Activated CD4-positive, alpha-beta T cell treated with anti-CD3 and anti-CD28 coated beads, Interleukin-10, Interleukin-2, amounts not matched to agents 100 ng/mL and 50 ng/mL, durations not matched to agents 16 hours and 8 hours (primary cell): ENCODE measurements around the gene MED13.

ENCODE experiments used
- DNase-seq: peaks from one replicate; pipeline ENCODE4 v3.0.0-alpha.2; 2020

MED13 gene, protein sequence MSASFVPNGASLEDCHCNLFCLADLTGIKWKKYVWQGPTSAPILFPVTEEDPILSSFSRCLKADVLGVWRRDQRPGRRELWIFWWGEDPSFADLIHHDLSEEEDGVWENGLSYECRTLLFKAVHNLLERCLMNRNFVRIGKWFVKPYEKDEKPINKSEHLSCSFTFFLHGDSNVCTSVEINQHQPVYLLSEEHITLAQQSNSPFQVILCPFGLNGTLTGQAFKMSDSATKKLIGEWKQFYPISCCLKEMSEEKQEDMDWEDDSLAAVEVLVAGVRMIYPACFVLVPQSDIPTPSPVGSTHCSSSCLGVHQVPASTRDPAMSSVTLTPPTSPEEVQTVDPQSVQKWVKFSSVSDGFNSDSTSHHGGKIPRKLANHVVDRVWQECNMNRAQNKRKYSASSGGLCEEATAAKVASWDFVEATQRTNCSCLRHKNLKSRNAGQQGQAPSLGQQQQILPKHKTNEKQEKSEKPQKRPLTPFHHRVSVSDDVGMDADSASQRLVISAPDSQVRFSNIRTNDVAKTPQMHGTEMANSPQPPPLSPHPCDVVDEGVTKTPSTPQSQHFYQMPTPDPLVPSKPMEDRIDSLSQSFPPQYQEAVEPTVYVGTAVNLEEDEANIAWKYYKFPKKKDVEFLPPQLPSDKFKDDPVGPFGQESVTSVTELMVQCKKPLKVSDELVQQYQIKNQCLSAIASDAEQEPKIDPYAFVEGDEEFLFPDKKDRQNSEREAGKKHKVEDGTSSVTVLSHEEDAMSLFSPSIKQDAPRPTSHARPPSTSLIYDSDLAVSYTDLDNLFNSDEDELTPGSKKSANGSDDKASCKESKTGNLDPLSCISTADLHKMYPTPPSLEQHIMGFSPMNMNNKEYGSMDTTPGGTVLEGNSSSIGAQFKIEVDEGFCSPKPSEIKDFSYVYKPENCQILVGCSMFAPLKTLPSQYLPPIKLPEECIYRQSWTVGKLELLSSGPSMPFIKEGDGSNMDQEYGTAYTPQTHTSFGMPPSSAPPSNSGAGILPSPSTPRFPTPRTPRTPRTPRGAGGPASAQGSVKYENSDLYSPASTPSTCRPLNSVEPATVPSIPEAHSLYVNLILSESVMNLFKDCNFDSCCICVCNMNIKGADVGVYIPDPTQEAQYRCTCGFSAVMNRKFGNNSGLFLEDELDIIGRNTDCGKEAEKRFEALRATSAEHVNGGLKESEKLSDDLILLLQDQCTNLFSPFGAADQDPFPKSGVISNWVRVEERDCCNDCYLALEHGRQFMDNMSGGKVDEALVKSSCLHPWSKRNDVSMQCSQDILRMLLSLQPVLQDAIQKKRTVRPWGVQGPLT (N-terminal part only)

DNA sequence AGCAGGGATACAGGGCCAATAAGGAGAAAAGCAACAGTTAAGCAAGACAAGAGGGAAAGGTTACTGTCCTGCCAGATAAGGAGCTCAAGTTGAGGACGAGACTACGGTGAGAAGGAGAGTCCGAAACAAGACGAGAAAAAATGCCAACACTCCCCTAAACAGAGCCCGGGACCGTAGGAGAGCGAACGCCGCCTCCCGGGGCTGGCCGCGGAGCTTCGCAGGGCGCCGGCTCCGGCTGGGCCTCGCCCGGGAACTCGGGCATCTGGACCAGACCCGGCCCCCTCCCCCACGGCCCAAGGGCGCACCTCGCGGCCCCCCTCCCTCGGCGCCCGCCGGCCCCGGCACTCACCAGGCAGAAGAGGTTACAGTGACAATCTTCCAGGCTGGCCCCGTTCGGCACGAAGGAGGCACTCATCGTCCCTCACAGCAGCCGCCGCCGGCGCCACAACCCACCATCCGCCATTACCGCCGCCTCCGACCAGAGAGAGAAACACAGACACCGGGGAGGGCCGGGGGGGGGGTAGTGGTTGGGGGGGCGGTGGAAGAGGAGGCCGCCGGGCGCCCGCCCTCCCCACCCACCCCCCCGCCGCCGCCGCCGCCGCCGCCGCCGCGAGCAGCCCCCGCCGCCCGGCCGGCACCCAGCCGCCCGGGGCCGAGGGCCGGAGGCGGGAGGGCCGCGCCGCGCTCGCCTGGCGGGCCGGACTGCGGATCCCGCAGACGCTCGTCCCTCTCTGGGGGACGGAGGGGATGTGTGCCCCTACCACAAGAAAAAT, at the start of gene MED13:
Gene MED13, minus strand, starts transcription at position 488 of the 773 bp plus-strand sequence. Its CDS starts 73 bp downstream, at position 415.
- DNase-seq: peak; percentile 54

DNA sequence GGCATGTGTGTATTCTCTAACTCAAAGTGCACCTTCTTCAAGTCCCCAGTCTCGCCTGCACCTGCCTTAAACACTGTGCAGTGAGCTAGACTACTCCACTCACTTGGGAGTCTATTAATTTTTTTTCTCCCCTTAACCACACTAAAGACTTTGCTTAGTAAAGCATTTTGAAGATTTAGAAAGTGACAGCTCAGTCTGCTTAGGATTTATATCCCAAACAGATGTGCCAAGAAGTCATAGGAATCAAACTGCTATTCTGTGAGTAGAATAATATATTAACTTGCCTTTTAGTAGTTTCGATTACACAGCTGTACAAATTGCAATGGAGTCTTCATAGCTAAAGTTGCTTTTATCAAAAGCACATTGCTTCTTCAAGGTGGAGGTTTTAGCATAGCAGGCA, 47.2 kb upstream of the MED13 start:
- no peak for DNase-seq

DNA sequence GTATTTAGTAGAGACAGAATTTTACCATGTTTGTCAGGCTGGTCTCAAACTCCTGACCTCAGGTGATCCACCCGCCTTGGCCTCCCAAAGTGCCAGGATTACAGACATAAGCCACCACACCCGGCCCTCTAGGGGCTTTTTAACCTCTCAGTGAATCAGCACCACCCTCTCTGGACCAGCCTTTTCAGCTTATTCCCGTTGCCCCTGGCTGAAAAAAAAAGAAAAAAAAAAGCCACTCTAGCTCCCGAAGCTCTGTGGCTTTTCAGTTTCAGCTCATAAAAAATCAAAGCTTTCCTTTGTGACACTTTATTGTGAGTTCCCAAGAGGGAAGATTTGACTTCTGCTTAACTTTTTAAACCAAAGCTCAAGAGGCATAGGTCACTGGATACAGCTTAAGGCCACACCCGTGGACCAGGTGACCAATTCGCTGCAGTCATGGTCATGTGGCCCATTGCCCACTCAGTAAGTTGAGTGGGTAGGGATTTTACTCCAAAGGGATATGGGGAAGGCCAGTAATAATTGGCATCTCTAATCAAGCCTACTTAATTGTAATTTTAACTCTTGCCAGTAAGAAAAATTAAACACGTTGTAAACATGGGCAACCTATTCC, 46.6 kb upstream of the MED13 start:
- DNase-seq: no peak

DNA sequence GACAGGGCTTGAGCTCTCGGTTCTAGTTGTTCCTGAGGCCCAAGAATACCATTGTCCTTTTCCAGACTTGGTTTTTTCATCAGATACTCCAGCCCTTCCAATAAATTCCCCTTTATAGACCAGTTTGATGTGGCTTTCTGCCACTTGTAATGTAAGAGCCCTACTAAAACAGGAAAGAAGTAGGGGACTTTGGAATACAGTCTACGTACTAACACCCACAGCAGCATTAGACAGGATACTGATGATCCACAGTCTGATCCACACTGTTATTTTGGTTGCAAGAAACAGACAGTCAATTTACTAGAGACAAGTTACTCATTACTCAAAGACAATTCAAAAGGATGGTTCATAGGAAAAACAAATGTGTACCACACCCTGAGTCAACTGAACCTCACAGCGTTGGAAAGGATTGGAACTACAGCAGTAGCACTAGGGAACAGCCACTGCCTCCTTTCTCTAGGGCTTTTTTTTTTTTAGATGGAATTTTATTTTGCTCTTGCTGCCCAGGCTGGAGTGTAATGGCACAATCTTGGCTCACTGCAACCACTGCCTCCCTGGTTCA, 45.9 kb upstream of the MED13 start:
- no peak for DNase-seq

DNA sequence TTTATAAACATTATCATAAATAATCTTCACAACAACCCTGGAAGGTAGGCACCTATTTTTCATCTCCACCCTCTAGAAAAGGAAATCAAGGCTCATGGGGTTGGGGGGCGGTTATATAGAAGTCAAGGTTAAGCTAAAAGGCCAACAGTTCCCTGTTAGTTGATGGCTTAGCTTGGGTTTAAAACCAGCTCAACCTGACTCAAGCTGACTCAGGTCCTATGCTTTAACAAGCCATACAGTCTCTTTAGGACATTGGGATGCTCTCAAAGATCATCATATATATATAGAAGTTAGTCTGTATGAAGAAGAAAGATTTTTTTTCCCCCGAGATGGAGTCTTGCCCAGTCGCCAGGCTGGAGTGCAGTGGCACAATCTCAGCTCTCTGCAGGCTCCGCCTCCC, 44.8 kb upstream of the MED13 start:
- no peak for DNase-seq

DNA sequence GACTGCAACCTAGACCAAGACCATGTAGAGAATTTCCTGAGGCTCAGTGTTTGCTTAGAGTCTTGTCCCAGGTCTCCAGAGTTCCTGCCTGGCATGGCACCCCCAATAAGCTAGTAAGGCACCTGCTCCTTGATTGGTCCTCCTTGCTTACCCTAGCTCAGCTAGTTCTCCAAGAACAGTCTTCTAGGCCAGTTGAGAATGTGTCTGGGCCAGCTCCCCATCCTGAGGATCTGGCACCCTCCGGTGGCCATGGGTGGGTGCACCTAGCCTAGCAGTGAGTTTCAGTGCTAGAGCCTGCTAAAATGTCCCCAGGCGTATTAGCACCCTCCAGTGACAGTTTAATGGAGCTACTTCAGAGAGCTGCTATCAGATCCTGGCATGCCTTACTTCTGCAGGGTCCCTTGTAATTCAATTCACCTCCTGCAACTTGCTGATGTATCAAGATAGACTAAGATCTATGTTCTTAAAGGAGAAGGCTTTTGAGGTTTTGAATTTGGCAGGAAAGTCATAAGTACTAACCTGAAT, 44.4 kb upstream of the MED13 start:
- peak; percentile 89 for DNase-seq

DNA sequence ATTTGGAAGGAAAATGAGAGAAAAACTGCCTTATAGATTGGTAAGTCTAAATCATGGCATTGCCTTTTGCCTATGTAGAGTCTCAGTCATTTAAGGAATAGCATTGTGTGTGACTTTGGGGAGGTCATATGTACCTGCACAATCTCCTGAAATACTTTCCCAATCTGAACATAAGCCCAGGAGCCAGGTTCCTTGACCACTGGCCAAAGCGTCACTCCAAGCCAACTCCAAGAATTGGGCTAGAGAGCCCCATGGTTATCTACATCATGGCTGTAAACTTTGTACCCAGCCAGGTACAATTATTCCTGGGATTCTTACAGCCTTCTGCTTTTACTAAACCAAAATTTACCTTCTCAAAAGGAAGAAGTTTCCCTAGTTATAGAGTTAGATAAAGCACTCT, 40.8 kb upstream of the MED13 start:
- DNase-seq: no peak

DNA sequence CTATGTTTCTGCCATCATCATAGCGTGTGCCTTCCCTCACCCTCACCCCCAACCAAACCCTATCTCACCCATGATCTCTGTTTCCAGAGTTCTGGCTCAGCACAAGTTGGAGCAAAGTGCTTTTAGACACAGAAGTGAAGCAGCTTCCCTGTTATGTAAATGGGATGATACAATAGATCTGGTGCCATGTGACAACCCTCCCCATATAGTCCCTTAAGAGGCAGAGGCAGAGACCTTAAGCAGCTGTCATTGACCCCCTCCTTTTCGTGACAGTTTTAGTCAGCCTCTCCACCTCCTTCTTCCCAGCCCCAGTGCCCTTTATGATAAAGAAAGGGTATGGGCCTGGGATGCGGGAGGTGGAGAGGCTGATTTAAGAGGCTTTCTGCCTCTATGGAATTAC, 40.3 kb upstream of the MED13 start:
- no peak for DNase-seq

DNA sequence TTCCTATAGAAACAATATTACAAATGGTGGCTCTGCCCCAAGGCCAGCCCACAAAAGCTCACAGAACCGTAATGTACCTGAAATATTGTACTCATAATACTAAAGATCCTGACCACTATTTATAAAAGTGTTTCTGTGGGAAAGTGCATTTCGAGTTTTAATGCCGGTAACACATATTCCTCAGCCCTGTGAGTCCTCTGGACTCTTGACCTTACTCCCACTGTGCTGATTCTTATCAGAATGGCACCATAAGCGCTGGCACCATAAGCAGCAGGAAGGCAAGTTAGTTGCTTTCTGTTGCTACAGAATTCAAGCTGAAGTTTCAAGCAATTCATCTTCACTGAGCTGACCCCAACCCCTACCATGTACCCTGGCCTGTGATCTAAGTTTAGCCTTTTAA, 36.4 kb upstream of the MED13 start:
- DNase-seq: no peak

DNA sequence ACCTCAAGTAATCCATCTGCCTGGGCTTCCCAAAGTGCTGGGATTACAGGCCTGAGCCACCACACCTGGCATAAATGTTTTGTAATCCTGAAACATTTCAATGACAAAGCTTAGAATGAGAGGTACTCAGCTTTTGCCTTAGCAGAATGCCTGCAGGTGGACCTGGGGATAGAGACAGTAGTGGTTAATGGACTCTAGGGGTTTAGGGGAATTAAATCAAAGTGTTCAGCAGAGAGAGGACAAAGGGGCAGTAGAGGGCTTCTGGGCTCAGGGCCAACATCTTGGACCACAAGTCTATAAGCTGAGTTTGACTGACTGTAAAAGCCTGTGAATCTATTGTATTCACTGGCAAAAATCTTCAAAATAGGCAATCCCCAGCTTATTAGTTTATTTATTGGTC, 36.0 kb upstream of the MED13 start:
- no peak for DNase-seq

DNA sequence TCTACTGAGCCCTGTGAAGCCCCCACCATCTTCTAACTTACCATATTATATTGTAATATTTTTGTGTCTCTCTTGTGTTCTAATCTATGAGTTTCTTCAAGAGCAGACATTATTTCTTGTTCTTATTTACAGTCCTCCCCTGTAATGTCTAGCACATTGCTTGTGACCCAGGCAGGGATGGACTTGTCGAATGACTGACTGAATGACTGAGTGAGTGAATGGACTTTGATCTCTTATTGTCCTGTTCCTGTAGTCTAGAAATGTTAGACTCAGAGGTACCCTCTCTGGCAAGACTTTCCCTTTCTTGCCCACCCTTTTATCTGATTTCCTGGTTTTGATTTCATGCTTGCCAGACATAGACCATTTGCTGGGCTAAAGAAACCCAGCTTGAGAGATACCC, 35.0 kb upstream of the MED13 start:
- no peak for DNase-seq

DNA sequence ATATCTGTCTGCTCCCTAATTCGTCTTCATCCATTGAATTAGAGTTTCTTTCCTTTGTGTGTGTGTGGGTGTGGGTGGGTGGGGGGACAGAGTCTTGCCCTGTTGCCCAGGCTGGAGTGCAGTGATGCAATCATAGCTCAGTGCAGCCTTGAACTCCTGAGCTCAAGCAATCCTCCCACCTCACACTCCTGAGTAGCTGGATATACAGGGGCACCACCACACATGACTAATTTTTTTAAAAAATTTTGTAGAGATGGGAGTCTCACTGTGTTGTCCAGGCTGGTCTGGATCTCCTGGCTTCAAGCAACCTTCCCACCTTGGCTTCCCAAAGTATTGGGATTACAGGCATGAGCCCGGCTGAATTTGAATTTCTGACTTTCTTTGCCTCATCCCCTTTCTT, 34.5 kb upstream of the MED13 start:
- DNase-seq: no peak

DNA sequence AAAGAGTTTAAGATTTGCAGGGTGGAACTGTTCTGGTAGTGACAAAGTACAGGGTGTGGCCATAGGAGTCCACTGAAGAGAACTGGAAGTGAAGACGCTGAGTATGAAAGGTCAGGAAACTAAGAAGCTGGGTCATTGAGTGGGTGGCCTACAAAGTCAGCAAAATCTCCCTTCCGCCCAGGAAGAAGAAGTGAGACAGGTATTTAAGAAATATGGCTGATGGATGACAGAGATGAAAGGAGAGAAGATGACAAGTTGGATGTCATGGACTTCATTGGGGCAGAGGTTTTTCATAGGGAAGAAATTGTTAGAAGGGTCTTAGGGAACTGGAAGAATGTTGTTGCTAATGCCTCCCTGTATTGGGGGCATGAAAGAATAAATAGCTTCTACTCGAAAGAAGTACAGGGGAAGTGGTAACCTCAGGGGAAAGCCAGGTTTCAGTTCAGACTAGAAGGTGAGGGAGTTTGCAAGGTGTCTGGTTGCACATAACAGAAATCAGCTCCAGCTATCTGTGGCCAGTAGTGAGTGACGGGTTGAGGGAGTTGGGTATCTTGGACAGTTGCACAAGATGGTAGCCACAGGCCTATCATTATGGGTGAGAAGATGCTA, 33.6 kb upstream of the MED13 start:
- DNase-seq: peak; percentile 29

DNA sequence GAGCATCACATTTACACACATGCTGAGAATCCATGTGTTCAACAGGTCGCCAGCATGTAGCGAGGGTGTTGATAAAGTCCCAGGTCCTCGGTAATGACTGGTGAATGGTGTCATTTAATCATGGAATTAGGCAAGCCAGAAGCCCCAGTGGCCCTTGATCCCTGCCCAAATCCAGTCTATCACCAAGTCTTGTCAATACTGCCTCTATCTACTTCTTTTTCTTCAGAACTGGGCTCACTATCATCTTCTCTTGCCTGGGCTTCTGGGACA, 31.3 kb upstream of the MED13 start:
- DNase-seq: no peak

DNA sequence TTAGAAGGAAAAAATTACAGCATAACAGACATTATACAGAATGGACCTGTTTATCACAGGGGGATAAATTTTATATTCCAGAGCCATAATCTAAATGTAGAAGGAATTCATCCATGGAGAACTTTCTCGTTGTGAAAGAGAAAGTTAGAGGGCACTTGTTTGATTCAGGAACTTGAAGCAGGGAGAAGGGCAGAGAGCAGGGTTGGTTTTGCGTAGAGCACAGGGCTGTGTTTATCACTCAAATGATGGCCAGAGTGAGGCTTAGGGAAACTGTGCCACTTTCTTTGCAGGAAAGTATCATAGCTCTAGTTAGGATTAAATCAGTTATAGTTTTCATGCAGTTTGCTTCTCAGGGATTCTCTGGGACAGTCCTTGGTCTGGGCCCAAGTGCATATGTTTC, 29.1 kb upstream of the MED13 start:
- DNase-seq: no peak

DNA sequence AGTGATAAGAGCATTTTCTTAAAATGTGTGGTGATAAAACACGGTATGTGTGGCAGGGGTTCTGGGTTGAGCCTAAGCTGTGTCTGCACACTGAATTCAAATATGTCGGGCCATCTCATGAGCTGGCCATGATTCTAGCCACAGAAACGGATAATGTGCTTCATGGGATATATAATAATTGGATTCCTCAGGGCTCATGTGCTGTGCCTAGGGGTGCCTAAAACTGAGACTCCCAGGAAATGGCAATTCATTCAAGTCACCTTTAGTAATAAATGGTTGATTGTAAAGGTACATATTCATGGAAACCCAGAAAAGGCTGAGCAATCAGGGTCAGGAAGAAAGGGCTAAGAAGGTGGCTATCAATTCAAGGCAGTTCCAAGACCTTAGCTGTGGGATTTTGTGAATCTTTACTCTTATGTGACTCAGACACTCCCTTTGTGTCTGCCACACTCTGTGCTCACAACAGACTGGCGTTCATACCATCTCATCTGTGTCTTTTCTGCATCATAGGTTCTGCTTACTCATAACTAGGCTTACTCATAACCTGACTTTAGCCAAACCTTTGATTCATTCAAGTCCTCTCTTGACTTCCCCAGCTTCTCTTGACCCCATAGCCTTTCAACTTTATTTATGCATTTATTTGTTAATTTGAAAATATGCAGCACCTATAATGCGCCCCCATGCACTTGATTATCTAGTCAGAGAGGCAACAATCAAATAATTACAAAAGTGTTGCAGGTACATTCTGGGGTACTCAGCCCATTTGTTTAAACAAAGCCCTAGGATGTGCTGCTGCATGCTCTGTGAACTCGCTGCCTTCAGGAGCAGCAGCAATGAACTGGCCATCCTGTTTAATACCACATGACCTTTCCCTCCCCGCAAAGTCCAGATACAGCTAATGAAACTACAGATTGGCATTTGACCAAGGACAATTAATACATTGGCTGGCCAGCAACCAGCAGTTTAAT, 28.4 kb upstream of the MED13 start:
- peak; percentile 89 for DNase-seq

DNA sequence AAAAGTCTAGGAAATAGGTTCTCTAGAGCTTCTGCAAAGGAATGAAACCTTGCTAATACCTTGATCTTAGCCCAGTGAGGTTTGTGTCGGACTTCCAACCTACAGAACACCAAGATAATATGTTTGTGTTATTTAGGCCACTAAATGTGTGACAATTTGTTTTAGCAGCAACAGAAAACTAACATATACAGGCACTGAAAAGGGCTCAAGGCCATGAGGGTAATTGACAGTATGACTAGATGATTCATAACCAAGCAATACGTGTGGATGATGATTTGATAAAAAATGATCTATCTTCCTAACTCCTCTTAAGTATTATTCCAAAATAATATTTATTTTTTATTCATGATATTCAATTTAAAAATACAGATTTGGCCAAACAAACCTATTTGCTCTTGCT, 27.7 kb upstream of the MED13 start:
- no peak for DNase-seq

DNA sequence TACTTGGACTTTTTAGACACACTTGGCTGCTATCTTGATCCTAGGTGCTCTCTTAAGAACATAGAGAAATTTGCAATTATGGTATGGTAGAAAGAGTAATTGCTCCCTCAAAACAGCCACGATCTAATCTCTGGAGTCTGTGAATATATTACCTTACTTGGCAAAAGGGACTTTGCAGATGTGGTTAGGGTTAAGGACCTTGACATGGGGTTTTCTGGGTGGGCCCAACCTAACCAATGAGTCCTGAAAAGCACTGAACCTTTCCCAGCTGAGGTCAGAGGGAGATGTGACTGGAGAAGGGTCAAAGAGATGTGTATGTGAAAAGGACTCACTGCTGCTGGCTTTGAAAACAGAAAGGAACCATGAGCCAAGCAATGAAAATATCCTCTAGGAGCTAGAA, 26.7 kb upstream of the MED13 start:
- DNase-seq: no peak

DNA sequence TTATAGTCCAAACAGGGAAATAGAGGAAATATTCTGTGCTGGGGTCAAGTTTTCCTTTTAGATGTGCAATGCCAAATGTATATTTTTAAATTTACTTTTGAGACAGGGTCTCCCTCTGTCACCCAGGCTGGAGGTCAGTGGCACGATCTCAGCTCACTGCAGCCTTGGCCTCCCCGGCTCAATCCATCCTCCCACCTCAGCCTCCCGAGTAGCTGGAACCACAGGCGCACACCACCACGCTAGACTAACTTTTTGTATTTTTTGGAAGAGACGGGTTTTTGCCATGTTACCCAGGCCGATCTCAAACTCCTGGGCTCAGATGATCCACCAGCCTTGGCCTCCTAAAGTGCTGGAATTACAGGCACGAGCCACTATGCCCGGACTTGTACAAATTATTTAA, 25.8 kb upstream of the MED13 start:
- no peak for DNase-seq
